ENCODE measurements around the gene AUTS2. TPM values are rescaled to one million over a fixed set of nuclear protein-coding genes. Genes with fewer than 3 reads are reported as not detected.

The AUTS2 gene
- polyA plus RNA-seq, 3 donors = 0.08 to 0.35 TPM; not detected in 1

DNA sequence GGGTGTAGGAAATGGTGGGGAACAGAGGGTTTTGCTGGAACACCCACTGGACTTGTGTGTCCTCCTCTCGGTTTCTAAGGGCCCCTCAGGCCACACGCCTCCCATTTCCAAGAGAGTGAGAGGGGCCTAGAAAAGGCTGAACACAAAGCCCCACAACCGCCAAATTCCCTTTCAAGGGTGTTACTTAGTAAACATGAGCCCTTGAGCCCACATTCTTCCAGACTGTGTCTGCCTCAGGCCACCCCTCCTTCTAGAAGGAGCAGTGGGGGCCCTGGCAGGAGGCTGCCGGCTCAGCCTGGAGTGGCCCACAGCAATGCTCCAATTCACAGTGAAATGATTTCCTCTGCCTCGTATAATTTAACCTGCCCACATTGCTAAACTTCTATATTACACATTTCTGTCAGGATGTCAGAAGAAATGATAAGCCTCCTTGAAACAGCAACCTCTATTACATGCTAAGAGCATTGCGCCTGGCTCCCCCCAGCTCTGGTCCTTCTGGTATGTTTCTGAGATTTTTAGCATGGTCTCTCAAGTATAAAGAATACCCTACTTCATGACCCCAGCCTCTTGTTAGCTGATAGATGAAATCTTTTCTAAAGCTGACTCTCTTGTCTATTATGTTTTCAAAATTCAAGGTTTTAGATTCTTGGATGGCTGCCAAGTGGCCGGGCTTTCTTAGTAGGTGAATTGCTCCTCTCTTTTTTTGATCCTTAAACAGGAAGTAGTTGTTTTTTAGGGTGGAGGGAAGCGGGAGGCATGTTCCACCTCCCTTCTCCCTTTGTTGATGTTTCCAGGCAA, 859.8 kb downstream of the AUTS2 start:
- Histone ChIP-seq H3K9ac (ENCODE audit: insufficient read depth, low read length, poor library complexity, severe bottlenecking) (no peak overlapping the region), H4K20me1 (ENCODE audit: insufficient read depth, low read length) (no peaks in the 10 kb centered on the region), H3K4me3 (replicated peaks in 1 of 3; ENCODE audit: low read depth in 2 of 3, low read length in 3 of 3) (no peak overlapping the region), H3K27me3 (ENCODE audit: control insufficient read depth in 2 of 2, insufficient read depth in 2 of 2, low read length in 2 of 2) (no peaks in the 10 kb centered on the region), H3K36me3 (replicated peaks in 1 of 2; ENCODE audit: control insufficient read depth in 1 of 2, insufficient read depth in 2 of 2, low read length in 2 of 2) (no peaks in the 10 kb centered on the region), H3K79me2 (ENCODE audit: insufficient read depth, low read length) (no peaks in the 10 kb centered on the region), H3K4me2 (replicated peaks; ENCODE audit: extremely low read depth, low read length, poor library complexity, severe bottlenecking) (no peak overlapping the region), H2AFZ (ENCODE audit: insufficient read depth, low read depth, low read length, poor library complexity, severe bottlenecking) (no peak overlapping the region), H3K27ac (ENCODE audit: low read depth in 1 of 2, low read length in 2 of 2) (no peak overlapping the region), H3K4me1 (ENCODE audit: control insufficient read depth in 1 of 2, insufficient read depth in 2 of 2, low read length in 2 of 2) (no peaks in the 10 kb centered on the region), H3K9me3 (replicated peaks in 1 of 2; ENCODE audit: control insufficient read depth in 1 of 2, insufficient read depth in 1 of 2, low read length in 2 of 2) (peaks cover 0 to 3% of the 10 kb centered on the region in 2 donors)
- Mint-ChIP-seq H3K4me3 (no peak overlapping the region), H3K27ac (no peak overlapping the region), H3K27me3 (ENCODE audit: low read depth in 3 of 3) (peaks cover 0 to 2% (median 0%) of the 10 kb centered on the region in 3 donors), H3K36me3 (no peaks in the 10 kb centered on the region), H3K9me3 (peaks cover 0 to 4% (median 2%) of the 10 kb centered on the region in 7 donors), H3K4me1 (no peaks in the 10 kb centered on the region)
- TF ChIP-seq, protein P1, sequence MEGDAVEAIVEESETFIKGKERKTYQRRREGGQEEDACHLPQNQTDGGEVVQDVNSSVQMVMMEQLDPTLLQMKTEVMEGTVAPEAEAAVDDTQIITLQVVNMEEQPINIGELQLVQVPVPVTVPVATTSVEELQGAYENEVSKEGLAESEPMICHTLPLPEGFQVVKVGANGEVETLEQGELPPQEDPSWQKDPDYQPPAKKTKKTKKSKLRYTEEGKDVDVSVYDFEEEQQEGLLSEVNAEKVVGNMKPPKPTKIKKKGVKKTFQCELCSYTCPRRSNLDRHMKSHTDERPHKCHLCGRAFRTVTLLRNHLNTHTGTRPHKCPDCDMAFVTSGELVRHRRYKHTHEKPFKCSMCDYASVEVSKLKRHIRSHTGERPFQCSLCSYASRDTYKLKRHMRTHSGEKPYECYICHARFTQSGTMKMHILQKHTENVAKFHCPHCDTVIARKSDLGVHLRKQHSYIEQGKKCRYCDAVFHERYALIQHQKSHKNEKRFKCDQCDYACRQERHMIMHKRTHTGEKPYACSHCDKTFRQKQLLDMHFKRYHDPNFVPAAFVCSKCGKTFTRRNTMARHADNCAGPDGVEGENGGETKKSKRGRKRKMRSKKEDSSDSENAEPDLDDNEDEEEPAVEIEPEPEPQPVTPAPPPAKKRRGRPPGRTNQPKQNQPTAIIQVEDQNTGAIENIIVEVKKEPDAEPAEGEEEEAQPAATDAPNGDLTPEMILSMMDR (IDR thresholded peaks at IDR 0.05) = no peak
- 72% methylated on average over 6 of the region's 8 CpGs for WGBS (ENCODE audit: insufficient coverage)
- no peak for DNase-seq
- intact Hi-C loops (cut with micrococcal nuclease) = no loop called here

DNA sequence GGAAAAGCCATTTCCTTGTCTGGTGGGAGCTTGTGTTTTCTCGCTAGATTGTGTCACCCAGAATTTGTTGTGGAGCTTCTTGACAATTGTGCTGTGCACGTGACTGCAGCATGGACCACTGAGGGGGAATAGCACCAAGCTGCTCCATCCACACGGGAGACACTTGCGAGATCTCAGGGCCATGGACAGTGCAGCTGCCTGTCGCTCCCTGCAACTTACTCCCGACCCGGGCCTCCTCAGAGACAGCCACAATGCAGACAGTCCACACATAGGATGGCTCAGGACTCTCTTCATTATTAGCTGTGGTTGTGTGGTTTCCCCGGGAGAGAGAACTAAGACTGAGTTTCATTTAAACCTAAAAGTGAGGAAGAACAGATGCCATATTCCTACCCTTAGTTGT, 860.5 kb downstream of the AUTS2 start:
- H3K79me2 ChIP-seq (ENCODE audit: insufficient read depth, low read length) = no peaks in the 10 kb centered on the region
- intact Hi-C loops (cut with micrococcal nuclease) = no loop called here
- H3K27ac ChIP-seq (ENCODE audit: low read depth in 1 of 2, low read length in 2 of 2) = no peak overlapping the region
- no peak overlapping the region for H3K27ac Mint-ChIP-seq
- DNase-seq = no peak
- H3K9ac ChIP-seq (ENCODE audit: insufficient read depth, low read length, poor library complexity, severe bottlenecking) = no peak overlapping the region
- TF ChIP-seq, protein P1 (IDR thresholded peaks at IDR 0.05) = no peak
- peaks cover 0 to 4% (median 0%) of the 10 kb centered on the region in 7 donors for H3K9me3 Mint-ChIP-seq
- no peak overlapping the region for H3K4me3 ChIP-seq (replicated peaks in 1 of 3; ENCODE audit: low read depth in 2 of 3, low read length in 3 of 3)
- no peak overlapping the region for H3K4me3 Mint-ChIP-seq
- H3K36me3 Mint-ChIP-seq = no peaks in the 10 kb centered on the region
- H4K20me1 ChIP-seq (ENCODE audit: insufficient read depth, low read length) = no peaks in the 10 kb centered on the region
- no peak overlapping the region for H2AFZ ChIP-seq (ENCODE audit: insufficient read depth, low read depth, low read length, poor library complexity, severe bottlenecking)
- no peaks in the 10 kb centered on the region for H3K27me3 ChIP-seq (ENCODE audit: control insufficient read depth in 2 of 2, insufficient read depth in 2 of 2, low read length in 2 of 2)
- no peaks in the 10 kb centered on the region for H3K4me1 ChIP-seq (ENCODE audit: control insufficient read depth in 1 of 2, insufficient read depth in 2 of 2, low read length in 2 of 2)
- no peaks in the 10 kb centered on the region for H3K36me3 ChIP-seq (replicated peaks in 1 of 2; ENCODE audit: control insufficient read depth in 1 of 2, insufficient read depth in 2 of 2, low read length in 2 of 2)
- H3K9me3 ChIP-seq (replicated peaks in 1 of 2; ENCODE audit: control insufficient read depth in 1 of 2, insufficient read depth in 1 of 2, low read length in 2 of 2) = peaks cover 0 to 3% of the 10 kb centered on the region in 2 donors
- peaks cover 0 to 2% (median 0%) of the 10 kb centered on the region in 3 donors for H3K27me3 Mint-ChIP-seq (ENCODE audit: low read depth in 3 of 3)
- no peaks in the 10 kb centered on the region for H3K4me1 Mint-ChIP-seq
- no peak overlapping the region for H3K4me2 ChIP-seq (replicated peaks; ENCODE audit: extremely low read depth, low read length, poor library complexity, severe bottlenecking)
- 92% methylated on average over 2 of the region's 8 CpGs for WGBS (ENCODE audit: insufficient coverage)

Measured in CD14-positive monocyte (primary cell).